Psoas muscle (tissue), 8 donors: ENCODE measurements around the gene OR14A16. TPM values are rescaled to one million over a fixed set of nuclear protein-coding genes. Genes with fewer than 3 reads are reported as not detected.

Experiments
- ATAC-seq, 4 donors: fragments of 200-7000 bp; cut with Tn5 transposase; one replicate each; pipeline ENCODE4 v1.9.1; 2020; ENCODE audit warnings: moderate library complexity in 3 of 4, mild to moderate bottlenecking in 2 of 4
- DNase-seq, 2 donors: peaks; one replicate each; pipeline ENCODE4 v3.0.0-alpha.2; 2020
- H3K27ac ChIP-seq: fragments of 200-600 bp; one replicate; pipeline ENCODE4 v1.8.0; 2022
- H3K27me3 ChIP-seq, 3 donors: fragments of 200-600 bp in 1 of 3; one replicate each; pipeline versions ENCODE4 v1.6.1 to v1.8.0; 2013 to 2022; ENCODE audit warnings: low read length in 2 of 3, mild to moderate bottlenecking in 2 of 3, moderate library complexity in 1 of 3; ENCODE audit not compliant: insufficient read depth in 3 of 3
- H3K36me3 ChIP-seq, 2 donors: fragments of 200-600 bp in 1 of 2; one replicate each; pipeline versions ENCODE4 v1.6.1 to v1.8.0; 2013 to 2022; ENCODE audit warnings: low read depth in 1 of 2, mild to moderate bottlenecking in 1 of 2, moderate library complexity in 1 of 2; ENCODE audit not compliant: insufficient read depth in 1 of 2
- H3K4me1 ChIP-seq: fragments of 200-600 bp; one replicate; pipeline ENCODE4 v1.8.0; 2022
- H3K4me3 ChIP-seq: fragments of 200-600 bp; one replicate; pipeline ENCODE4 v1.8.0; 2022; ENCODE audit warnings: mild to moderate bottlenecking
- H3K9me3 ChIP-seq: fragments of 200-600 bp; one replicate; pipeline ENCODE4 v1.8.0; 2022
- CTCF ChIP-seq: fragments of 200-600 bp; IDR thresholded peaks from one replicate; pipeline ENCODE4 v1.8.0; 2022; ENCODE audit warnings: antibody characterized with exemption
- WGBS, 3 donors: extraction: QIAGEN DNeasy Blood & Tissue Kit; methylation state at CpG; one replicate each; pipeline versions ENCODE4 v1.1.6 to v1.1.7; 2013; 5-methylcytosine and 5-hydroxymethylcytosine counted together
- intact Hi-C, 2 donors: fragments of 100-400 bp; cut with DNase I; formaldehyde crosslinking; loops; one replicate each; pipeline versions ENCODE4 v1.11.0 to v1.14.2; 2022
- polyA plus RNA-seq, 3 donors: library from polyadenylated mRNA; stranded (reverse); fragments of 200-250 nt; gene quantifications; one replicate each; pipeline ENCODE4 v1.2.3, GENCODE V29; 2013
- total RNA-seq, 4 donors: library from RNA; stranded (reverse); fragmentation: NEBNext Ultra II Directional in 2 of 4; extraction: Animal tissue kit (Norgen Biotek cat#: 25700) in 2 of 4; gene quantifications; one replicate each; pipeline versions ENCODE4 v1.2.1 to v1.2.4, GENCODE V29; 2021 to 2023
- donor health status: healthy with polysubstance abuse.
- donor health status: DM: no; HTN: no; CAD: no; lungs with moderate emphysema.
- donor health status: Bipolar disorder and iron deficiency.
- donor health status: healthy.
- donor health status: DM: yes; HTN: yes; CAD: no.
- donor health status: DM: no; HTN: no; CAD: no.
- donor health status: DM: no; HTN: no; CAD: no.
- donor health status: DM: yes; HTN: yes; CAD: no.

The OR14A16 gene
- total and polyA plus RNA-seq, 7 donors: not detected

- Histone ChIP-seq H3K36me3 (no peaks in the 10 kb centered on the region), H3K4me3 (no peak overlapping the region), H3K27me3 (no peaks in the 10 kb centered on the region), H3K4me1 (no peaks in the 10 kb centered on the region), H3K27ac (no peak overlapping the region), H3K9me3 (no peaks in the 10 kb centered on the region)
- WGBS, 3 donors: 84 to 97% (median 94%) methylated on average over 1 of the region's 1 CpG
- intact Hi-C loops: no loop called here
- ATAC-seq (no peak), DNase-seq (no peak)
- no peak for TF ChIP-seq CTCF
Measured at GRCh38 chr1:247849616-247850015, 25.7 kb upstream of the OR14A16 start.

GRCh38 chr1:247848346-247848745 lies 24.4 kb upstream of the OR14A16 start:
- Histone ChIP-seq H3K27ac (no peak overlapping the region), H3K4me3 (no peak overlapping the region), H3K27me3 (no peaks in the 10 kb centered on the region), H3K4me1 (no peaks in the 10 kb centered on the region), H3K36me3 (no peaks in the 10 kb centered on the region), H3K9me3 (no peaks in the 10 kb centered on the region)
- intact Hi-C loops: no loop called here
- no peak for DNase-seq
- ATAC-seq: no peak
- TF ChIP-seq CTCF: no peak
- 85 to 91% (median 90%) methylated on average over 7 of the region's 7 CpGs for WGBS, 3 donors

- H3K36me3 ChIP-seq: no peaks in the 10 kb centered on the region
- no peaks in the 10 kb centered on the region for H3K4me1 ChIP-seq
- H3K4me3 ChIP-seq: no peak overlapping the region
- H3K27ac ChIP-seq: no peak overlapping the region
- no peaks in the 10 kb centered on the region for H3K9me3 ChIP-seq
- WGBS, 3 donors: 82 to 87% (median 87%) methylated on average over 5 of the region's 5 CpGs
- ATAC-seq (no peak), DNase-seq (no peak)
- no peaks in the 10 kb centered on the region for H3K27me3 ChIP-seq
- no peak for TF ChIP-seq CTCF
- intact Hi-C loops: no loop called here
Measured at GRCh38 chr1:247845693-247846017, 21.7 kb upstream of the OR14A16 start.

GRCh38 chr1:247845011-247845692 lies 21.2 kb upstream of the OR14A16 start:
- WGBS, 3 donors: 46 to 60% (median 47%) methylated on average over 12 of the region's 12 CpGs
- intact Hi-C loops: no loop called here

More at GRCh38 chr1:247845011-247845692, 21.2 kb upstream of the OR14A16 start:
- DNase-seq: no peak
- Histone ChIP-seq H3K4me1 (no peaks in the 10 kb centered on the region), H3K27ac (no peak overlapping the region), H3K36me3 (no peaks in the 10 kb centered on the region), H3K9me3 (no peaks in the 10 kb centered on the region), H3K27me3 (no peaks in the 10 kb centered on the region), H3K4me3 (no peak overlapping the region)
- no peak for TF ChIP-seq CTCF
- no peak for ATAC-seq
